HepG2 (cell line): ENCODE data around the gene VCP. TPM values are rescaled to one million over a fixed set of nuclear protein-coding genes. Genes with fewer than 3 reads are reported as not detected.

Experiments used
- CHCHD3 ChIP-seq: sonication (generic); formaldehyde crosslinking; IDR thresholded peaks from 2 replicates; pipeline ENCODE4 v1.8.0; 2022; ENCODE audit warnings: mild to moderate bottlenecking, missing genetic modification reagents, moderate library complexity
- DPF2 ChIP-seq: sonication (generic); formaldehyde crosslinking; IDR thresholded peaks from 2 replicates; pipeline ENCODE4 v1.4.0; 2020; ENCODE audit warnings: mild to moderate bottlenecking, low read depth, missing genetic modification reagents, borderline replicate concordance
- EZH2 ChIP-seq: conservative IDR thresholded peaks from 2 replicates; pipeline ENCODE4 v1.6.1; 2012; ENCODE audit warnings: mild to moderate bottlenecking, low read depth, low read length, moderate library complexity
- FOXO1 ChIP-seq: sonication (generic); formaldehyde crosslinking; IDR thresholded peaks from 2 replicates; pipeline ENCODE4 v1.4.0; 2020; ENCODE audit warnings: missing genetic modification reagents
- HNF4A ChIP-seq: sonication (generic); formaldehyde crosslinking; IDR thresholded peaks from 2 replicates; pipeline ENCODE4 v1.4.0; 2020; ENCODE audit warnings: missing genetic modification reagents
- JARID2 ChIP-seq: sonication (generic); formaldehyde crosslinking; IDR thresholded peaks from 2 replicates; pipeline ENCODE4 v1.8.1; 2023; ENCODE audit warnings: missing genetic modification reagents, inconsistent platforms; ENCODE audit not compliant: insufficient replicate concordance
- MEIS1 ChIP-seq: sonication (generic); formaldehyde crosslinking; IDR thresholded peaks from 2 replicates; pipeline ENCODE4 v1.9.0; 2021; ENCODE audit warnings: mild to moderate bottlenecking, missing genetic modification reagents, moderate library complexity, borderline replicate concordance
- NBN ChIP-seq: fragments of 450-650 bp; conservative IDR thresholded peaks from 2 replicates; pipeline ENCODE4 v1.6.1; 2017
- RBM39 ChIP-seq: fragments of 200-400 bp; formaldehyde crosslinking; IDR thresholded peaks from one replicate; pipeline ENCODE4 v1.6.1; 2018; ENCODE audit warnings: antibody characterized with exemption, mild to moderate bottlenecking, low read depth, low read length; ENCODE audit not compliant: poor library complexity, severe bottlenecking
- SOX6 ChIP-seq, 2 experiments: fragments of 450-650 bp in 1 of 2; sonication (generic) in 1 of 2; formaldehyde crosslinking in 1 of 2; IDR thresholded peaks; 2 replicates each; pipeline versions ENCODE4 v1.4.0 to v1.6.1; 2017 to 2020; ENCODE audit warnings: antibody characterized with exemption in 1 of 2, mild to moderate bottlenecking in 1 of 2, missing genetic modification reagents in 1 of 2
- SSRP1 ChIP-seq: IDR thresholded peaks from 2 replicates; pipeline ENCODE4 v1.6.1; 2016; ENCODE audit warnings: control low read depth
- STAT5B ChIP-seq: sonication (generic); formaldehyde crosslinking; IDR thresholded peaks from 2 replicates; pipeline ENCODE4 v1.4.0; 2020; ENCODE audit warnings: missing genetic modification reagents
- THYN1 ChIP-seq: sonication (generic); formaldehyde crosslinking; IDR thresholded peaks from 2 replicates; pipeline ENCODE4 v1.8.1; 2023; ENCODE audit warnings: low read depth, mild to moderate bottlenecking, moderate library complexity, missing genetic modification reagents, borderline replicate concordance
- ZMYM2 ChIP-seq: sonication (generic); formaldehyde crosslinking; IDR thresholded peaks from 2 replicates; pipeline ENCODE4 v1.8.0; 2022; ENCODE audit warnings: mild to moderate bottlenecking, missing genetic modification reagents
- ZNF160 ChIP-seq: sonication (generic); formaldehyde crosslinking; IDR thresholded peaks from 2 replicates; pipeline ENCODE4 v1.8.0; 2022; ENCODE audit warnings: mild to moderate bottlenecking, inconsistent platforms, missing genetic modification reagents
- ZNF30 ChIP-seq: sonication (generic); formaldehyde crosslinking; IDR thresholded peaks from 2 replicates; pipeline ENCODE4 v1.5.0; 2020; ENCODE audit warnings: mild to moderate bottlenecking, missing genetic modification reagents
- ZNF333 ChIP-seq: sonication (generic); formaldehyde crosslinking; IDR thresholded peaks from 2 replicates; pipeline ENCODE4 v1.4.0; 2020; ENCODE audit warnings: mild to moderate bottlenecking, missing genetic modification reagents, borderline replicate concordance
- polyA plus RNA-seq, 8 experiments: library from polyadenylated mRNA; depleted of rRNA in 3 of 8; stranded (reverse) in 7 of 8; unstranded in 1 of 8; fragments of >200 nt; fragmentation: Illumina TruSeq in 4 of 8; extraction: Trizol in 4 of 8; gene quantifications; 2 replicates each; pipeline versions ENCODE4 v1.2.1 to v1.2.3, GENCODE V29; 2011 to 2016; ENCODE audit warnings: low read depth in 4 of 8, missing spikeins in 1 of 8, mixed read lengths in 1 of 8; ENCODE audit not compliant: insufficient read depth in 1 of 8
- total RNA-seq, 5 experiments: library from RNA; depleted of rRNA; stranded (reverse); fragments of >200 nt; fragmentation: Illumina TruSeq; extraction: Trizol; gene quantifications; 2 replicates each; pipeline ENCODE4 v1.2.3, GENCODE V29; 2016; ENCODE audit warnings: low read depth in 1 of 5
- TF ChIP-seq, protein P1 (sequence below), 2 experiments: sonication (generic) in 1 of 2; formaldehyde crosslinking in 1 of 2; IDR thresholded peaks; 2 replicates each; pipeline versions ENCODE4 v1.4.0 to v1.6.1; 2018 to 2020; ENCODE audit warnings: missing genetic modification reagents in 2 of 2, borderline replicate concordance in 1 of 2, low read depth in 1 of 2, mild to moderate bottlenecking in 1 of 2, missing biosample characterization in 1 of 2
- TF ChIP-seq, protein P2 (sequence below), 2 experiments: fragments of 450-650 bp in 1 of 2; sonication (generic) in 1 of 2; formaldehyde crosslinking; IDR thresholded peaks; 2 replicates each; pipeline versions ENCODE4 v1.5.0 to v1.8.0; 2020 to 2022; ENCODE audit warnings: mild to moderate bottlenecking in 1 of 2, missing genetic modification reagents in 1 of 2
- TF ChIP-seq, protein P3 (sequence below): sonication (generic); formaldehyde crosslinking; IDR thresholded peaks from 2 replicates; pipeline ENCODE4 v1.8.1; 2023; ENCODE audit warnings: mild to moderate bottlenecking, missing genetic modification reagents, borderline replicate concordance
- TF ChIP-seq, protein P4 (sequence below): sonication (generic); formaldehyde crosslinking; IDR thresholded peaks from 2 replicates; pipeline ENCODE4 v1.4.0; 2020; ENCODE audit warnings: missing genetic modification reagents
- TF ChIP-seq, protein P5 (sequence below): conservative IDR thresholded peaks from 2 replicates; pipeline ENCODE4 v1.6.1; 2018; ENCODE audit warnings: missing genetic modification reagents

Gene VCP
- total and polyA plus RNA-seq, 2 of the 13 experiments (the other 11 are each of a cell fraction or from before 2014, with no cell fraction given) = 143 to 391 TPM

DNA sequence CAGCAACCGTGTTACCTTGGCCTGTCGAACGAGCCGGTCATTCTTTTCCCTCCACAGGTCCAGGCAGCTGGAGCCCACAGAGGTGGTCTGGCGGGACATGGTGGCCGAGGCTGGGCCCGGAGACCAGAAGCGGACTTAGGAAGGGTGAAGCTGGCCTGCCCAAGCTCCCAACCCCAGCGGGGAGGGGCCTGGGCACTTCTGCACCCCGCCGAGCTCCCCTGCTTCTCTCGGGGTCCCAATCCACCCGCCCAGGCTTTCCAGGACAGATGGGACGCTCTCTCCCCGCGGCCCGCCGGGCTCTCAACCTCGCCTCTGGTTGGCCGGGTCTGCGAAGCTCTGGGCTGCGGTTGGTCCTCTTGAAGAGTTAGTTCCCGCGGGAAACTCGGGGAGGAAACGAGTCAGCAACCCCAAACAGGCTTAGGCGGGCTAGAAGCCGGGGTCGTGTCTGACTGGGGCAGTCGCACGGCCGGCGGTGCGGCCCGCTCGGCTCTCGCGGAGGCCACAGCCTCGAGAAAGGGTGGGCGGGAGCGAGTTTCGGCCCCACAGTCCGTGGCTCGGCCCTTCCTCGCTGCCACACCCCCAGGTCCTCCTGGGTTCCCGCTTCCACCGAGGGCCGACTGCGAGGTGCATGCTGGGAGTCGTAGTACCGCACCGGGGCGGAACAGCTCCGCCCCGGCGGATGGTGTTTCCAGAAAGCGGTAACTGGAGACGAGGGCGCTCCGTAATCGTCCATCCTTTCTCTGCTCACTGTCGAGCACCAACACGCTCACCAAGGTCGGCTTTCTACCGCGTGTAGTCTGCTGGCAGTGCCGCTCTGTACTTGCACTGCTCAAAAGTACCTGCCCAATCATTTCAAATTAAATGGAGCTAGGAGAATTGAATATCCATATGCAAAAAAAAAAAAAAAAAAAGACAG is 7.3 kb upstream of the VCP start, which contains the start of gene FANCG (continued):
- TF ChIP-seq, protein P1, sequence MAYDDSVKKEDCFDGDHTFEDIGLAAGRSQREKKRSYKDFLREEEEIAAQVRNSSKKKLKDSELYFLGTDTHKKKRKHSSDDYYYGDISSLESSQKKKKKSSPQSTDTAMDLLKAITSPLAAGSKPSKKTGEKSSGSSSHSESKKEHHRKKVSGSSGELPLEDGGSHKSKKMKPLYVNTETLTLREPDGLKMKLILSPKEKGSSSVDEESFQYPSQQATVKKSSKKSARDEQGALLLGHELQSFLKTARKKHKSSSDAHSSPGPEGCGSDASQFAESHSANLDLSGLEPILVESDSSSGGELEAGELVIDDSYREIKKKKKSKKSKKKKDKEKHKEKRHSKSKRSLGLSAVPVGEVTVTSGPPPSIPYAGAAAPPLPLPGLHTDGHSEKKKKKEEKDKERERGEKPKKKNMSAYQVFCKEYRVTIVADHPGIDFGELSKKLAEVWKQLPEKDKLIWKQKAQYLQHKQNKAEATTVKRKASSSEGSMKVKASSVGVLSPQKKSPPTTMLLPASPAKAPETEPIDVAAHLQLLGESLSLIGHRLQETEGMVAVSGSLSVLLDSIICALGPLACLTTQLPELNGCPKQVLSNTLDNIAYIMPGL (CRISPR knock-in tag; IDR thresholded peaks at IDR 0.05; ENCODE audit: borderline replicate concordance in 1 of 2, low read depth in 1 of 2) = peak in 1 of 2 experiments; percentile 64; a peak in 3 of 4 replicates
- TF ChIP-seq ZNF333 (CRISPR knock-in tag) = 0 out of 2 replicates have a peak, but pooled peaks have one; percentile 49
- TF ChIP-seq ZMYM2 (CRISPR knock-in tag) = no peak
- TF ChIP-seq CHCHD3 (CRISPR knock-in tag) = no peak; the same call in 1 of the 2 replicates
- TF ChIP-seq RBM39 = peak; percentile 28
- no peak for TF ChIP-seq EZH2
- TF ChIP-seq HNF4A (CRISPR knock-in tag) = no peak
- TF ChIP-seq, protein P2, sequence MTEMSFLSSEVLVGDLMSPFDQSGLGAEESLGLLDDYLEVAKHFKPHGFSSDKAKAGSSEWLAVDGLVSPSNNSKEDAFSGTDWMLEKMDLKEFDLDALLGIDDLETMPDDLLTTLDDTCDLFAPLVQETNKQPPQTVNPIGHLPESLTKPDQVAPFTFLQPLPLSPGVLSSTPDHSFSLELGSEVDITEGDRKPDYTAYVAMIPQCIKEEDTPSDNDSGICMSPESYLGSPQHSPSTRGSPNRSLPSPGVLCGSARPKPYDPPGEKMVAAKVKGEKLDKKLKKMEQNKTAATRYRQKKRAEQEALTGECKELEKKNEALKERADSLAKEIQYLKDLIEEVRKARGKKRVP (CRISPR knock-in tag; IDR thresholded peaks at IDR 0.05) = no peak
- TF ChIP-seq SOX6 (IDR thresholded peaks at IDR 0.05) = no peak
- TF ChIP-seq SOX6 (CRISPR knock-in tag; IDR thresholded peaks at IDR 0.05) = no peak; the same call in none of the 2 replicates
- no peak for TF ChIP-seq FOXO1
- TF ChIP-seq, protein P3, sequence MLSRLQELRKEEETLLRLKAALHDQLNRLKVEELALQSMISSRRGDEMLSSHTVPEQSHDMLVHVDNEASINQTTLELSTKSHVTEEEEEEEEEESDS (CRISPR knock-in tag) = 0 out of 2 replicates have a peak, but pooled peaks have one; percentile 87
- peak; percentile 60 for TF ChIP-seq MEIS1 (CRISPR knock-in tag)
- TF ChIP-seq SSRP1 (CRISPR knock-in tag) = no peak
- TF ChIP-seq, protein P4, sequence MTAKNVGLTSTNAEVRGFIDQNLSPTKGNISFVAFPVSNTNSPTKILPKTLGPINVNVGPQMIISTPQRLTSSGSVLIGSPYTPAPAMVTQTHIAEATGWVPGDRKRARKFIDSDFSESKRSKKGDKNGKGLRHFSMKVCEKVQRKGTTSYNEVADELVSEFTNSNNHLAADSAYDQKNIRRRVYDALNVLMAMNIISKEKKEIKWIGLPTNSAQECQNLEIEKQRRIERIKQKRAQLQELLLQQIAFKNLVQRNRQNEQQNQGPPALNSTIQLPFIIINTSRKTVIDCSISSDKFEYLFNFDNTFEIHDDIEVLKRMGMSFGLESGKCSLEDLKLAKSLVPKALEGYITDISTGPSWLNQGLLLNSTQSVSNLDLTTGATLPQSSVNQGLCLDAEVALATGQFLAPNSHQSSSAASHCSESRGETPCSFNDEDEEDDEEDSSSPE (CRISPR knock-in tag) = peak; percentile 97
- no peak for TF ChIP-seq NBN
- peak; percentile 59; the same call in 1 of the 2 replicates for TF ChIP-seq STAT5B (CRISPR knock-in tag)
- no peak for TF ChIP-seq THYN1
- TF ChIP-seq ZNF30 (CRISPR knock-in tag) = peak; percentile 70; the same call in 1 of the 2 replicates
- no peak for TF ChIP-seq DPF2 (CRISPR knock-in tag)
- TF ChIP-seq JARID2 (CRISPR knock-in tag) = no peak
- TF ChIP-seq, protein P5, sequence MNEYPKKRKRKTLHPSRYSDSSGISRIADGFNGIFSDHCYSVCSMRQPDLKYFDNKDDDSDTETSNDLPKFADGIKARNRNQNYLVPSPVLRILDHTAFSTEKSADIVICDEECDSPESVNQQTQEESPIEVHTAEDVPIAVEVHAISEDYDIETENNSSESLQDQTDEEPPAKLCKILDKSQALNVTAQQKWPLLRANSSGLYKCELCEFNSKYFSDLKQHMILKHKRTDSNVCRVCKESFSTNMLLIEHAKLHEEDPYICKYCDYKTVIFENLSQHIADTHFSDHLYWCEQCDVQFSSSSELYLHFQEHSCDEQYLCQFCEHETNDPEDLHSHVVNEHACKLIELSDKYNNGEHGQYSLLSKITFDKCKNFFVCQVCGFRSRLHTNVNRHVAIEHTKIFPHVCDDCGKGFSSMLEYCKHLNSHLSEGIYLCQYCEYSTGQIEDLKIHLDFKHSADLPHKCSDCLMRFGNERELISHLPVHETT (CRISPR knock-in tag) = peak; percentile 94
- no peak; the same call in 1 of the 2 replicates for TF ChIP-seq ZNF160 (CRISPR knock-in tag)
